GM08714 (cell line): ENCODE results near the gene TOMM6.
A peak's percentile ranks its signal among the peaks of the same experiment; 100 is the strongest.

Experiments
- H3K4me3 ChIP-seq: fragments of 200-500 bp; sonication (Bioruptor generic); 2 replicates; pipeline ENCODE4 v1.5.1; 2014; ENCODE audit warnings: mild to moderate bottlenecking, low read length, inconsistent platforms
- ZNF274 ChIP-seq: IDR thresholded peaks from 2 replicates; pipeline ENCODE4 v1.6.1; 2012; ENCODE audit warnings: mild to moderate bottlenecking, low read depth, low read length

TOMM6 gene

DNA sequence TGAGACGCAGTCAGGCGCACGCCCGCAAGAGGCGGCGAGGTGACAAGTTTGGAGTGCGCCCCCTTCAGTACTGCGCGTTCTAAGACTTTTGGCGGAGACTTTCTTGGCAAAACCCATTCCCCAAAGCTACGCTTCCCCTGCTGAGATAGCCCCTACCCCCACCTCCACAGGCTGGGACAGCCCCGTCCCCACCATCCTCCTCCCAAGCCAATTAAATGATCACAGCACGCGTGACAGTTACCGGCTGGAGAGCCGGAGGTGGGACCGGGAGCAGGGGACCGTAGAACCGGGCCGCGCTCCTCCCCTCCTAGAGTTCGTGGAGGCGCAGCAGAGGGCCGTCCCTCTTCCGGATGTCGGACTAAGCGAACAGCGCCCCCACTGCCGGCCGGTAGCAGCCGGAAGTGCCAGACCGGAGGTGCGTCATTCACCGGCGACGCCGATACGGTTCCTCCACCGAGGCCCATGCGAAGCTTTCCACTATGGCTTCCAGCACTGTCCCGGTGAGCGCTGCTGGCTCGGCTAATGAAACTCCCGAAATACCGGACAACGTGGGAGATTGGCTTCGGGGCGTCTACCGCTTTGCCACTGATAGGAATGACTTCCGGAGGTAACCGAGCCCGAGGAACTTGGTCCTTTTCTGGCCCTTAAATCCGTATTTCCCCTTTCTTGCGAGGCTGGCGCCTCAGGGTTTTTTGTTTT is at the start of gene TOMM6:
TSS of gene TOMM6 (plus strand) at position 476 of the 699 bp plus-strand sequence. CDS start at position 480, 4 bp downstream.
- peak within 1 kb of the TSS; percentile 98 for H3K4me3 ChIP-seq
- TF ChIP-seq ZNF274: no peak

DNA sequence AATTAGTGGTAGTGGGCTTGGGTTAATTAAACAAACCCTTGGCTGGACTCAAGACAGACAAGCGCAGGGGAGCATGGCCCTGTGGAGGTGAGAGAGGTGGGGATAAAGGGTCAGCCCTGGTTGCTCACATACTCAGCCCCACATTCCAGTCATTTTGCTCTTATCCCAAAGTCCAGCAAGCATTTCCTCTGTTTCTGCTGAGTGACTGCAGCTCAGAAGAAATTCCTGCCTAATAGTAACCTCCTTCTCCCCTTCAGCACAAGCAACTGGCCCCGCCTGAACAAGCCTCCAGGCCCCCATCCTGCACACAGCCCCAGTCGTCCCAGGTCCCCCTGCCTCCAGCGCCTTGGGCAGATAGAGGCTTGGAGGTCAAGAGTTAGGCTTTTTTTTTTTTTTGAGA is 48.5 kb upstream of the TOMM6 start:
- no peak for TF ChIP-seq ZNF274
- H3K4me3 ChIP-seq: no peak overlapping the region

DNA sequence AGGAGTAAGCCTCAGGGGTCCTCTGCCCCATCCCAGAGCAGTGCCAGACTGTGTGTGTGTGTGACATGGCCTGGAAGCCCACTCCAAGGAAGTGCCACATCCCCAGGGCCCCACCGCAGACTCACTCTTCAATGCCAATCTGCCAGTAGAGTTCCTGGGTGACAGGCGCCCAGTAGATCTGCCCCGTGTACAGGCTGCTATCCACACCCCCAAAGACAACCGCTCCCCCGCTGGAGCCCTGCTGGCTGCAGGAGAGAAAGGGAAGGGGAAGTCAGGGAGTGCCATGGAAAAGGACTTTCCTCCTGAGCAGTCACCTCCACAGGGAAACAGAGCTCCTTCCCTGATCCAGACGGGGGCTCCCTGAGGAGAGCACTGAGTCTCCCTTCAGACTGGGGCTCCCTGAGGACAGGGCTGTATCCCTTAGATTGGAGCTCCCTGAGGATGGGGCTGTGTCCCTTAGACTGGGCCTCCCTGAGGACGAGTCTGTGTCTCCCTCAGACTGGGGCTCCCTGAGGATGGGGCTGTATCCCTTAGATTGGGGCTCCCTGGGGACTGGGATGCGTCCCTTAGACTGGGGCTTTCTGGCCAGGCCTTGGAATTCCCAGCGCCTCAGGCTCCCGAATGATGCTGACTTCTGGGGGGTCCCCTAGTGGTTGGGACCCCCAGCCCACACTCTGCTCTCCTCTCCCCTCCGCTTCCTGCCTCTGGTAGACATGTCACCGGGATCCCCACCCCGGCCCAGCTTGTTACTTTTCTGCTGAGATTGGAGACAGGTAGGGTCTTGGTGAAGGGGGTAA is 46.9 kb upstream of the TOMM6 start:
- TF ChIP-seq ZNF274: no peak
- H3K4me3 ChIP-seq: no peak overlapping the region

DNA sequence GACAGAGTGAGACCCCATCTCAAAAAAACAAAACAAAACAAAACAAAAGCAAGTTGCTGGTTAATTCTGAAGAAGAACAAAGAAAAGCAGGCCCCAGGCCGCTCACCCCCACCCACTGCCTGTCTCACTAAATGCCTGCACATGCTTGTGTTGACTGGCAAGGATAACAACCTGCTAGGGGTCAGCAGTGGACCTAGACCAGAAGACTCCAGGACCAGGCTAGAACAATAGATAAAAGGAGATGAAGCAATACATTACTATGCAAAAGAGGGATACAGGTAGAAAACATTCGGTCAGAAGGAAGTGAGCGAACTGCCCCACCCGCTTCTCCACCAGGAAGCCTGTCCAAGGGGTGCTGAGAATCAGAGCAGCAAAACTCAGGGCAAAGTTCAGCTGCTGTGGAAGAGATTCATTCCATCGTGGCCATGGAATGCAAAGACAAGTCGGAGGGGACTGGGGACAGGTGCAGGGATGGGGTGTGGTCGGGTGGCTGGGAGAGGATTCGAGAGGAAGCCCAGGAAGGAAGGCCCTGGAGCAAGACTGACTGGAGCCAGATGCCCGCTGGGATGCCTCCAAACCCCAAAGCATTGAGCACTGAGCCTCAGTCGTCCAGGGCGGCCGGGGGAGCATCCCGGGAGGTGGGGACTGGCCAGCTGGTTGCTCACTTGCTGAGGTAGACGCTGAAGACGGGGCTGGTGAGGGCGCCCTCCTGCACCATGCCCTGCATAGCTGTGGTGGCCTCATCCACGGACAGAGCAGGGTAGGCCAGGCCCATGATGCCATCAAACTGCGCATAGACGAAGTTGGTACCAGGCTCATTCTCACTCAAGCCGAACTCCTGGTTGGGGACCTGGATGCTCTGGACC is 45.6 kb upstream of the TOMM6 start:
- no peak for TF ChIP-seq ZNF274
- no peak overlapping the region for H3K4me3 ChIP-seq

DNA sequence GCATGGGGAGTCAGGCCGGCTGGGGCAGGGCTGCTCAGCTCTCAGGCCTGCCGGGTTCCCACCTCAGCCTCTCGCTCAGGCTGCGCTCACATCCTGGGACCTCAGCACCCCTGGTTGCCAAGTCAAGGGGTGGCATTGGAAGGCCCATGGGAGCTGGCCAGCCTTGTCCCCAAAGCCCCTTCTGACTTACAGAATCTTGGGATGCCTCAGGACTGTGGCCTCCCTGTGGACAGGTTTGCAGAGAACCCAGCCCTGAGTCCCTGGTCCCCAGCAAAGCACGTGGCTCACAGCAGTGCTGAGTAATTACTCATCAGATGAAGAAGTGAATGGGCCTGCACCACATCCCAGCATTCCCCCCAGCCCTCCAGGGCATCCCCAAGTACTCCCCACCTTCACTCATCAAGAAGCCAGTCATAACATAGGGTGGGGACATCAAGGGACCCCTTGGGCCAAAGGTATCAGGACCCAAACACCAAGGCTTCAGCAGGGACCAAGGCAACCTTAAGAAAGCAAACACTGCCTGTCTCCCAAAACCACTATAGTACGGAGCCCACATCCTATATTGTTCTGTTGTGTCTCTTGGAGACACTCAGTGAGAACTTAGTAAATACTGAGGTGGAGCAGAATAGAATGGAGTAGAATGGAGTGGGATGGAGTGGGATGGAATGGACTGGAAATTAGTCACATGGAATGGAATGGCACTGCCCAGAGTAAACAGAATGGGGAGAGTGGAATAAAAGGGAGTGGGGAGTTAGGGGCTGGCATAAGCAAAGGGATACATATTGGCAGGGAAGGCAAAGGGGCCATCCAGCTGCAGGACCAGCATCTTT is 43.9 kb upstream of the TOMM6 start:
- no peak overlapping the region for H3K4me3 ChIP-seq
- TF ChIP-seq ZNF274: no peak

DNA sequence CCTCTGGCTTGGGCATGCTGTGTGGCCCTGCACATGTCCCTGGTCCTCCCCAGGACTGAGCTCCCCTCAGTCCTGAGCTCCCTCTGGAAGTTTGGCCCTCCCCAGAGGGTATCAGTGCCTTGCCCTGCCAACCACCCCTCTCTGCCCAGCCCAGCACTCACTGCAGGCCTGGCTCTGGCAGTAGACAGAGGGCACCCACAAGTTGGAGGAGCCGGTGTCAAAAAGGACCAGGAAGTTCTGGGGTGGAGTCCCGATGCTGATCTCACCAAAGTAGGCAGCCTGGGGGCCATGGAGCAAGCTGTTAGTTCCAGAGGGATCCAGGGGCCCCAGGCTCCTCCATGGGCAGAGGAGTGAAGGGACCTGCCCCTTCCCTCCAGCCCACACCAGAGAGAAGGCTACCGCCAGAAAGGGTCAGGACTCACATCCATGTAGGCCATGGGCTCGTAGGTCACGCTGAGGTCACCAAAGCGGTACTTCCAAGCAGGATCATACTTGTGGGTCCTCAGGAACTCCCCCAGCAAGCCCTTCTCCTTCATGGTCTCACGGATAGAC is 43.2 kb upstream of the TOMM6 start:
- no peak for TF ChIP-seq ZNF274
- no peak overlapping the region for H3K4me3 ChIP-seq

DNA sequence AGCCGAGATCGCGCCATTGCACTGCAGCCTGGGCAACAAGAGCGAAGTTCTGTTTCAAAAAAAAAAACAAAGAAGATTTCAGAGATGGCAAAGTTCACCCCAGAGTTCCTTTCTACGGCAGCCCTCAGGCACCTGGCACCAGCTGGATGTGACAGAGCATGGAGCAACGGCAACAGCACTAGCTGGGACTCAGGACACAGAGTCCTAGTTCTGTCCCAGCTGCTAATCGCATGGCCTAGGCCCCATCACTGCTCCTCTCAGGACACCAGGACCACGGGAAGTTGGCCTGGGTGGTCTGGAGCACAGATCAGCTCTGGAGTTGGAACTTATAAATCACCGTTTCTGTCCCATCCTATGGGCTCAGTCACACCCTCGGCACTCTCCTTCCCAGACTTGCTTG is 41.4 kb upstream of the TOMM6 start:
- H3K4me3 ChIP-seq: no peak overlapping the region
- TF ChIP-seq ZNF274: no peak

DNA sequence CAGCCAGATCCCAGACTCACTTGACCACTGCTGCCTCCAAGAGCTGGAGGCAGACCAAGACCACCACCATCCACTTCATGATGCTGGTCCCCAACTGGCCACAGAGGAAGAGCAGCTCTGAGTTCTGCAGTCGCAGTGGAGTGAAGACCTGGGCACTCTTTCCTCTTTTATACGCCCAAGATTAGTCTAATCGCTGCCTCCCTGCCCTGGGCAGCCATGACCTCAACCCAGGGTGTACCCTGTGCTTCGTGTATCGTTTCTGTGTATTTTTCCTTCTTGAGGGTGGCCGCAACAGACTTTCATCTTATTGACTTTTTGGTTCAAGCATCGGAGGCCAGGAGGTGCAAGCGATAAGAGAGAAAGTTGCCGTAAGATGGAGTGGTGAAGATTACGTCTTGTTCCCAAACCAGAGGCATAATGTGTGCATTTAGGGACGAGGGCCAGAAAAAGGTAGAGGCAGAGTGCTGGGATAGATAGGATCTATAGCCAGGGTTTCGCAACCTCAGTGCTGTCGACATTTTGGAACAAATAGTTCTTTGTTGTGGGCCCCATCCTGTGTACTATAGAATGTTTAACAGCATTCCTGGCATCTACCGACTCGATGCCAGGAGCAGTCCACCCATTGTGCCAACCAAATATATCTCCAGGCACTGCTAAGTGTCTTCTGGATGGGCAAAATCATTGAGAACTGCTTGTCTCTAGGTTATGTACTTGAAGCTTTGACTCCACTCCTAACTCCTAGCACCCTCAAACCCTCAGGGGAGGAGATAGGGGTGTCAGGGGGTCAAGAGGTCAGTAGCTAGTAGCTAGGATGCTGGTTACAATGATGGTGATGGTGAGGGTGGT is 40.0 kb upstream of the TOMM6 start, which contains the start of gene PGC:
TSS of gene PGC (minus strand) at position 142 of the 846 bp plus-strand sequence. CDS start at position 79, 63 bp downstream.
- TF ChIP-seq ZNF274: no peak
- no peak within 1 kb of the TSS for H3K4me3 ChIP-seq

DNA sequence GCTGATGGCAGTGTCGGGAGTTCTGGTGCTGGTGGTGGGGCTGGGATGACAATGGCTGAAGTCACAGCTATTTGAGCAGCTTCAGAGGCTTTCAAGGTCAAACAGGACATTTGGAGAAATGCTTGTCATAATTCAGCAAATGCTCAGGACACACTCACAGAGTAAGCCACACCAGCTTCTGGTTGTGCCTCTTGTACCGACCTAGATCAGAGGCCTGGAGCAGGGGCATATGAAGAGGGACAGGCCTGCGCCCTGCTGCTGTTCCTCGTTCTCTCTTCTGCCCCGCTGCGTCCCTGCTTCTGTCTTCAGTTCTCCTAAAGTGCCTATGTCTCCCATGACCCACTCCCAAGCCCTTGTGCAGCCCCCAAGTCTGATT is 39.4 kb upstream of the TOMM6 start:
- TF ChIP-seq ZNF274: no peak

DNA sequence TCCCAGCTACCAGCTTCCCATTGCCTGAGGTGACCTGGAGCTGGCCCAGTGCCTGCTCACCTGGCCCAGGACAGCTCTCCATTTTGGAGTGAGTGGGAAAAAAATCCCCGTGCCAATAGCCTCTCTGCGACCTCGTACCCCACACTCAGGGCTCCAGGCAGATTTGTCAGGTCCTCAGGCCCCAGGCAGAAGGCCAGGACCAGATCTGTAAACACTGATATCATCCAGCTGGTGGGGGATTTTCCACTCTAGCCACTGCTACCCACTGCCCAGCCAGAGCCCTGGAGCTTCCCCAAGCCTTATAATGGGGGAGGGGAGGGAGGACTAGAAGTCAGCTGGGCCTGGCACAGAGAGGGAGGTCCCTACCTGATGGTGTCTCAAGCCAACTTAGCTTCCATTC is 39.0 kb upstream of the TOMM6 start:
- H3K4me3 ChIP-seq: no peak overlapping the region

More for the DNA sequence above, 39.4 kb upstream of the TOMM6 start:
- no peak overlapping the region for H3K4me3 ChIP-seq

DNA sequence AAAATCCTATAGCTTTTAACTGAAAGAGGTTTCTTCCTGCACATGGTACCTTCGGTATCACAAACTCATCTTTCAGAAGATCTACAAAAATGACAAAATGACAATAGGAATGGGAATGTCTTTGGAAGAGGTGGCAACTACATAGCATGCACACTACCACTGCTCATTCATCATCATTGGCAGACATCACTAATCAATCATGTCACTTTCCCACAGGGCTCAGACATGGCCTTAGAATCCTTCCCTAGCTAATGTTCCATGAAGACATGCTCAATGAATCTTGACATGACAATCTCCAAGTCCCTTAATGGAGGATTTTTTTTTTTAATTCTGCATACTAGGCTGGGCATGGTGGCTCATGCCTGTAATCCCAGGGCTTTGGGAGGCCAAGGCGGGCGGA is 37.1 kb upstream of the TOMM6 start:
- H3K4me3 ChIP-seq: no peak overlapping the region
- TF ChIP-seq ZNF274: no peak

More for the DNA sequence above, 39.0 kb upstream of the TOMM6 start:
- TF ChIP-seq ZNF274: no peak

DNA sequence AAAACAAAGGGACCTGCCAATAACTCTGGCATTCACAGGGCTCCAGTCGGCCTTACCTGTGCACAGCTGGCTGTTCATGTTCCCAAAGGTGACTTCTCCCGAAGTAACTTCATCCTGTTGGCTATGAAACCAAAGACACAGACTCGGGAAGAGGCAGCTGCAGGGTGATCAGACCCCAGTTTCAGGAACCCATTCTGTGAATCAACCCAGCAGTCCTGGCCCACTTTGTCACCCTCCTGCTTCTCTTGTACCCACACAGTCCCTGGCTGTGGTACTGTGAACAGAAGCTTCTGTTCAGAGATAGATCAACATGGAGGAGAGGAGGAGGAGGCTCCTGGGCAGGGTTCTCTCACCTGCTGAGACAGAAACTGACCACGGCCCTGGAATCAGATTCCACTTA is 31.6 kb upstream of the TOMM6 start:
- H3K4me3 ChIP-seq: no peak overlapping the region
- TF ChIP-seq ZNF274: no peak

DNA sequence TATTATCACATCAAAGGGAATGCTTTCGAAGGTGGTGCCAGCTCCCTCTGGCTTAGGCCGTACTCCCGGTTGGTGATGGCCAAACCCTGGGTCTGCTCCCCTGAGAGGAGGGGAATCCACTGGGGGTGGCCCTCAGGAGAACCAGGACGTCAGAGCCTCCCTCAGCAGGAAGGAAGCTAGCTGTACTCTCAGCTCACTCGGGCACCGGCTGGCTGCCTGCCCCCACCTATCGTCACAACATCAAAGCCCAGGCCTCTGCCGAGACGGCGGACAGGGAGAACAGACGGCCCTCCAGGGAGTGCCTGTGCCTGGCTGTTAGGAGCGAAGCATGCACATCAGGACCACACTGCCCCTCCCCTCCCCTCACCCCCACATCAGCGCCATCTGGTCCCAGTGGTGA is 31.1 kb upstream of the TOMM6 start:
- no peak for TF ChIP-seq ZNF274

More for the DNA sequence above, 31.1 kb upstream of the TOMM6 start:
- H3K4me3 ChIP-seq: no peak overlapping the region
